ENCODE data around the gene INIP. TPM values are rescaled to one million over a fixed set of nuclear protein-coding genes. Genes with fewer than 3 reads are reported as not detected.

INIP gene
- total RNA-seq, 1 donor from 2014 or later: 19.9 TPM

DNA sequence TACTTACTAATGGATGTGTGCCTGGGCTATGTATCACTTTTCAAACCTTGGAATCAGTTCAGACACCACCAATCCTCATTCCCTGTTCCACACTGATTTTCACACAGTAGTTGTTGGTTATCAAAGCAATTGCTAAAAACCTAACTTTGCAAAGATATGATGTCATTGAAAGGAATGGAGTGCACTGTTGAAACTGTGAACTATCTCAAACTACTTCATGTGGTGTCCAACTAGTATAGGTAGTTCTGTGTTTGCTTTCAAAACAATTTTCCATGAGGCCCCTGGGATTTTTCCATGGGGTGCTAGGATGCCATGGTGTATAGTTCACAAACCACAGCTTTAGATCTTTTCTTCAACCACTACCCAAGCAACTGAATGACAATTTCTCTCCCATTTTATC is 17.8 kb downstream of the INIP start:
- H3K4me1 ChIP-seq: no peaks in the 10 kb centered on the region
- no peak overlapping the region for H3K27ac ChIP-seq
- no peaks in the 10 kb centered on the region for H3K36me3 ChIP-seq
- intact Hi-C loops (cut with DNase I): no loop called here
- DNase-seq (ENCODE audit: extremely low spot score in 2 of 2): no peak
- no peak for TF ChIP-seq POLR2AphosphoS5 (IDR thresholded peaks at IDR 0.05; ENCODE audit: insufficient read depth in 1 of 2, low read depth in 1 of 2)
- TF ChIP-seq POLR2A (IDR thresholded peaks at IDR 0.05): no peak
- no peak for TF ChIP-seq CTCF (IDR thresholded peaks at IDR 0.05)
- no peaks in the 10 kb centered on the region for H3K27me3 ChIP-seq
- H3K4me3 ChIP-seq: no peak overlapping the region
- no peaks in the 10 kb centered on the region for H3K9me3 ChIP-seq

DNA sequence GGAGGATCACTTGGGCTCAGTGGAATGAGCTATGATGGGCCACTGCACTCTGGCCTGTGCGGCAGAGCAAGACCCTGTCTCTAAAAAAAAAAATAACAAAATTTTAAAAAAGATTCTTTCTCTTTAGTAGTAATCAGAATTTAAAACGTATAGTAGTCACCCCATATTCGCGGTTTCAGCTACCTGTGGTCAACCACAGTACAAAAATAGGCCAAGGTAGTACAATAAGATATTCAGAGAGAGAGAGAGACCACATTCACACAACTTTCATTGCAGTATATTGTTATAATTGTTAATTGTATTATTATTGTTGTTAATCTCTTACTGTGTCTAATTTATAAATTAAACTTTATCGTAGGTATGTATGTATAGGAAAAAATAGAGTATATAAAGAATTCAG is 18.7 kb downstream of the INIP start:
- no peaks in the 10 kb centered on the region for H3K36me3 ChIP-seq
- no peak overlapping the region for H3K27ac ChIP-seq
- no peak for TF ChIP-seq POLR2A (IDR thresholded peaks at IDR 0.05)
- TF ChIP-seq CTCF (IDR thresholded peaks at IDR 0.05): no peak
- TF ChIP-seq POLR2AphosphoS5 (IDR thresholded peaks at IDR 0.05; ENCODE audit: insufficient read depth in 1 of 2, low read depth in 1 of 2): no peak
- DNase-seq (ENCODE audit: extremely low spot score in 2 of 2): no peak
- no peaks in the 10 kb centered on the region for H3K27me3 ChIP-seq
- H3K4me1 ChIP-seq: no peaks in the 10 kb centered on the region
- H3K4me3 ChIP-seq: no peak overlapping the region
- H3K9me3 ChIP-seq: no peaks in the 10 kb centered on the region
- intact Hi-C loops (cut with DNase I): no loop called here

DNA sequence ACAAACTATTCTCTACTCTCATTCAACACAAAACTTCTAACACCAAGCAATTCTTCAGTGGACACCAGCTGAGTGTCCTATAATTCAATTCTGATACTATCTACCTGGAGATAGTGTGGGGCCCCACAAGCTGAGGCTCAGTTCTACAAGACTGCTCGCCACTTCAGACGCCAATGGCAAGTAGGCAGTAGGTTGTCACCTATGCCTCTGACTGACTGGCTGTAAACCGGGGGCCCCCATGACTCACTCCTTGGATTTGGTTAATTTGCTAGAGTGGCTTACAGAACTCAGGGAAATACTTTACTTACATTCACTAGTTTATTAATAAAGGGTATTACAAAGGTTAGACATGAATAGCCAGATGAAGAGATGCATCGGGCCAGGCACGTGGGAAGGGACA is 21.5 kb downstream of the INIP start:
- H3K27me3 ChIP-seq: no peaks in the 10 kb centered on the region
- no peak for DNase-seq (ENCODE audit: extremely low spot score in 2 of 2)
- no peaks in the 10 kb centered on the region for H3K4me1 ChIP-seq
- H3K4me3 ChIP-seq: no peak overlapping the region
- intact Hi-C loops (cut with DNase I): no loop called here
- TF ChIP-seq CTCF (IDR thresholded peaks at IDR 0.05) (no peak), POLR2AphosphoS5 (IDR thresholded peaks at IDR 0.05; ENCODE audit: insufficient read depth in 1 of 2, low read depth in 1 of 2) (no peak), POLR2A (IDR thresholded peaks at IDR 0.05) (no peak)
- no peak overlapping the region for H3K27ac ChIP-seq
- peaks cover 0 to 9% of the 10 kb centered on the region in 2 donors for H3K36me3 ChIP-seq
- H3K9me3 ChIP-seq: no peaks in the 10 kb centered on the region

- TF ChIP-seq POLR2A (IDR thresholded peaks at IDR 0.05) (no peak), CTCF (IDR thresholded peaks at IDR 0.05) (no peak), POLR2AphosphoS5 (IDR thresholded peaks at IDR 0.05; ENCODE audit: insufficient read depth in 1 of 2, low read depth in 1 of 2) (no peak)
- Histone ChIP-seq H3K4me1 (no peaks in the 10 kb centered on the region), H3K36me3 (peaks cover 0 to 19% of the 10 kb centered on the region in 2 donors), H3K27me3 (no peaks in the 10 kb centered on the region), H3K27ac (no peak overlapping the region), H3K4me3 (no peak overlapping the region), H3K9me3 (no peaks in the 10 kb centered on the region)
- no peak for DNase-seq (ENCODE audit: extremely low spot score in 2 of 2)
- intact Hi-C loops (cut with DNase I): no loop called here
Measured at GRCh38 chr9:112694706-112695555, 23.0 kb downstream of the INIP start.

- TF ChIP-seq CTCF (IDR thresholded peaks at IDR 0.05) (no peak), POLR2A (IDR thresholded peaks at IDR 0.05) (no peak), POLR2AphosphoS5 (IDR thresholded peaks at IDR 0.05; ENCODE audit: insufficient read depth in 1 of 2, low read depth in 1 of 2) (no peak)
- H3K4me3 ChIP-seq: no peak overlapping the region
- H3K27me3 ChIP-seq: no peaks in the 10 kb centered on the region
- peaks cover 0 to 30% of the 10 kb centered on the region in 2 donors for H3K36me3 ChIP-seq
- no peak overlapping the region for H3K27ac ChIP-seq
- intact Hi-C loops (cut with DNase I): no loop called here
- H3K4me1 ChIP-seq: no peaks in the 10 kb centered on the region
- no peaks in the 10 kb centered on the region for H3K9me3 ChIP-seq
- no peak for DNase-seq (ENCODE audit: extremely low spot score in 2 of 2)
Measured at GRCh38 chr9:112689161-112689740, 28.7 kb downstream of the INIP start.

Measured in vagina (tissue), 2 donors.